ENCODE data around the gene DNAH6.

DNA sequence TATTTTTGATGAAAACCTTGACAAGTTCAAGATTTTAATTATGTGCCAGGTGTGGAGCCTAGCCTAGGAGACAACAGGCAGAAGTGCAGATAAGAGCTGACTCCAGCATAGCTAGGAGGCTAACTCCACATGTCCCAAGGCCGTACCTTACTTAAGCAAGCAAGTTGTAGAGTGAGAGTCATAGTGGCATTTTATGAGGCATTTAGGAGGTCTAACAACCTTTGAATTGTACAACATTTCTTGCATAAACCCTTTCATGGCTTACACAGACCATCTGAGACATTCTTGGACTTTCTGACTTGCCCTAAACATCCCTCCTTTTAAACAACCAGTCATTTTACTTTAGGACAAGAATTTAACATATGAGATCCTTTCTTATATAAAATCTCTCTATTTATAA lies 48.9 kb upstream of the DNAH6 start:
- TF ChIP-seq, protein P1, sequence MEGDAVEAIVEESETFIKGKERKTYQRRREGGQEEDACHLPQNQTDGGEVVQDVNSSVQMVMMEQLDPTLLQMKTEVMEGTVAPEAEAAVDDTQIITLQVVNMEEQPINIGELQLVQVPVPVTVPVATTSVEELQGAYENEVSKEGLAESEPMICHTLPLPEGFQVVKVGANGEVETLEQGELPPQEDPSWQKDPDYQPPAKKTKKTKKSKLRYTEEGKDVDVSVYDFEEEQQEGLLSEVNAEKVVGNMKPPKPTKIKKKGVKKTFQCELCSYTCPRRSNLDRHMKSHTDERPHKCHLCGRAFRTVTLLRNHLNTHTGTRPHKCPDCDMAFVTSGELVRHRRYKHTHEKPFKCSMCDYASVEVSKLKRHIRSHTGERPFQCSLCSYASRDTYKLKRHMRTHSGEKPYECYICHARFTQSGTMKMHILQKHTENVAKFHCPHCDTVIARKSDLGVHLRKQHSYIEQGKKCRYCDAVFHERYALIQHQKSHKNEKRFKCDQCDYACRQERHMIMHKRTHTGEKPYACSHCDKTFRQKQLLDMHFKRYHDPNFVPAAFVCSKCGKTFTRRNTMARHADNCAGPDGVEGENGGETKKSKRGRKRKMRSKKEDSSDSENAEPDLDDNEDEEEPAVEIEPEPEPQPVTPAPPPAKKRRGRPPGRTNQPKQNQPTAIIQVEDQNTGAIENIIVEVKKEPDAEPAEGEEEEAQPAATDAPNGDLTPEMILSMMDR (IDR thresholded peaks at IDR 0.05; ENCODE audit: low read depth, low read length): no peak
- TF ChIP-seq EZH2phosphoT487 (IDR thresholded peaks at IDR 0.05; ENCODE audit: low read depth): no peak

Measured in OCI-LY3 (cell line).